ENCODE results near the gene BCL2L12.

The BCL2L12 gene

DNA sequence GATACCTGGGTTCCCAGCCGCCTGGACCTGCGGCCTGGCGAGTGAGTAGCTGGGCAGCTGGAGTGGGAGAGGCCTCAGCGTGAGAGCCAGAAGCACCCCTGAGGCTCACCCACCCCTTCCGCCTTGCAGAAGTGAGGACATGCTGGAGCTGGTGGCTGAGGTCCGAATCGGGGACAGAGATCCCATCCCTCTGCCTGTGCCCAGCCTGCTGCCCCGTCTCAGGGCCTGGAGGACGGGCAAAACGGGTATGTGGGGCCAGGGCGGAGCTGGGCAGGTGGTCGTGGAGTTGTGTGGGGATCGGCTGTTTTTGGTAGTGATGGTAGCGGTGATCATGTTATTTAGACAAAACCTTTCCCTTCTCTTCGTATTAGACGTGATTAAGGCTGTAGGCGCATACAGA is 19.1 kb upstream of the BCL2L12 start:
- H3K27ac ChIP-seq: no peak overlapping the region
- DNase-seq: no peak
- H3K4me3 ChIP-seq (ENCODE audit: low read depth, low read length): no peak overlapping the region
- no peaks in the 10 kb centered on the region for H3K27me3 ChIP-seq (replicated peaks)
- in situ Hi-C loops (cut with HindIII; ENCODE audit: low pct_ligation_motif_present, low sequenced_read_pairs): no loop called here
- H3K36me3 ChIP-seq (replicated peaks): peaks cover 43% of the 10 kb centered on the region
- TF ChIP-seq, protein P1, sequence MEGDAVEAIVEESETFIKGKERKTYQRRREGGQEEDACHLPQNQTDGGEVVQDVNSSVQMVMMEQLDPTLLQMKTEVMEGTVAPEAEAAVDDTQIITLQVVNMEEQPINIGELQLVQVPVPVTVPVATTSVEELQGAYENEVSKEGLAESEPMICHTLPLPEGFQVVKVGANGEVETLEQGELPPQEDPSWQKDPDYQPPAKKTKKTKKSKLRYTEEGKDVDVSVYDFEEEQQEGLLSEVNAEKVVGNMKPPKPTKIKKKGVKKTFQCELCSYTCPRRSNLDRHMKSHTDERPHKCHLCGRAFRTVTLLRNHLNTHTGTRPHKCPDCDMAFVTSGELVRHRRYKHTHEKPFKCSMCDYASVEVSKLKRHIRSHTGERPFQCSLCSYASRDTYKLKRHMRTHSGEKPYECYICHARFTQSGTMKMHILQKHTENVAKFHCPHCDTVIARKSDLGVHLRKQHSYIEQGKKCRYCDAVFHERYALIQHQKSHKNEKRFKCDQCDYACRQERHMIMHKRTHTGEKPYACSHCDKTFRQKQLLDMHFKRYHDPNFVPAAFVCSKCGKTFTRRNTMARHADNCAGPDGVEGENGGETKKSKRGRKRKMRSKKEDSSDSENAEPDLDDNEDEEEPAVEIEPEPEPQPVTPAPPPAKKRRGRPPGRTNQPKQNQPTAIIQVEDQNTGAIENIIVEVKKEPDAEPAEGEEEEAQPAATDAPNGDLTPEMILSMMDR (IDR thresholded peaks at IDR 0.05; ENCODE audit: low read depth, low read length, missing control alignments): no peak

- in situ Hi-C loops (cut with HindIII; ENCODE audit: low pct_ligation_motif_present, low sequenced_read_pairs): no loop called here
- peaks cover 78% of the 10 kb centered on the region for H3K36me3 ChIP-seq (replicated peaks)
- no peak for DNase-seq
- no peak overlapping the region for H3K4me3 ChIP-seq (ENCODE audit: low read depth, low read length)
- TF ChIP-seq, protein P1 (IDR thresholded peaks at IDR 0.05; ENCODE audit: low read depth, low read length, missing control alignments): no peak
- H3K27me3 ChIP-seq (replicated peaks): no peaks in the 10 kb centered on the region
- H3K27ac ChIP-seq: no peak overlapping the region
These were observed 14.5 kb upstream of the BCL2L12 start for GRCh38 chr19:49651029-49651819.

DNA sequence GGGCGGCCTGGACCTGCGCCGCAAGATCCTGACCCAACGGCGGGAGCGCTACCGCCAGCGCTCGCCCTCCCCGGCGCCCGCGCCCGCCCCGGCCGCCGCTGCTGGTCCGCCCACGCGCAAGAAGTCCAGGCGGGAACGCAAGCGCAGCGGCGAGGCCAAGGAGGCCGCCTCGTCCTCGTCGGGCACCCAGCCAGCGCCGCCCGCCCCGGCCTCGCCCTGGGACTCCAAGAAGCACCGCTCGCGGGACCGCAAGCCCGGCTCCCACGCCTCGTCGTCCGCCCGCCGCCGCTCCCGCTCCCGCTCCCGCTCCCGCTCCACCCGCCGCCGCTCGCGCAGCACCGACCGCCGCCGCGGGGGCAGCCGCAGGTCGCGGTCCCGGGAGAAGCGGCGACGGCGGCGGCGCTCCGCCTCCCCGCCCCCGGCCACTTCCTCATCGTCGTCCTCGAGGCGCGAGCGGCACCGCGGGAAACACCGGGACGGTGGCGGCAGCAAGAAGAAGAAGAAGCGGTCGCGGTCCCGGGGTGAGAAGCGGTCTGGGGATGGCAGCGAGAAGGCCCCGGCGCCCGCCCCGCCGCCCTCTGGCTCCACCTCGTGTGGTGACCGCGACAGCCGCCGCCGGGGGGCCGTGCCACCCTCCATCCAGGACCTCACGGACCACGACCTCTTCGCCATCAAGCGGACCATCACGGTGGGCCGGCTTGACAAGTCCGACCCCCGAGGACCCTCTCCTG is 13.7 kb upstream of the BCL2L12 start:
- H3K27me3 ChIP-seq (replicated peaks): no peaks in the 10 kb centered on the region
- H3K4me3 ChIP-seq (ENCODE audit: low read depth, low read length): no peak overlapping the region
- peaks cover 78% of the 10 kb centered on the region for H3K36me3 ChIP-seq (replicated peaks)
- in situ Hi-C loops (cut with HindIII; ENCODE audit: low pct_ligation_motif_present, low sequenced_read_pairs): no loop called here
- no peak for DNase-seq
- H3K27ac ChIP-seq: no peak overlapping the region
- TF ChIP-seq, protein P1 (IDR thresholded peaks at IDR 0.05; ENCODE audit: low read depth, low read length, missing control alignments): no peak

- Histone ChIP-seq H3K27ac (no peak overlapping the region), H3K27me3 (replicated peaks) (no peaks in the 10 kb centered on the region), H3K36me3 (replicated peaks) (peaks cover 76% of the 10 kb centered on the region), H3K4me3 (ENCODE audit: low read depth, low read length) (no peak overlapping the region)
- in situ Hi-C loops (cut with HindIII; ENCODE audit: low pct_ligation_motif_present, low sequenced_read_pairs): no loop called here
- no peak for DNase-seq
- TF ChIP-seq, protein P1 (IDR thresholded peaks at IDR 0.05; ENCODE audit: low read depth, low read length, missing control alignments): no peak
These were observed 12.9 kb upstream of the BCL2L12 start for GRCh38 chr19:49652551-49653465.

DNA sequence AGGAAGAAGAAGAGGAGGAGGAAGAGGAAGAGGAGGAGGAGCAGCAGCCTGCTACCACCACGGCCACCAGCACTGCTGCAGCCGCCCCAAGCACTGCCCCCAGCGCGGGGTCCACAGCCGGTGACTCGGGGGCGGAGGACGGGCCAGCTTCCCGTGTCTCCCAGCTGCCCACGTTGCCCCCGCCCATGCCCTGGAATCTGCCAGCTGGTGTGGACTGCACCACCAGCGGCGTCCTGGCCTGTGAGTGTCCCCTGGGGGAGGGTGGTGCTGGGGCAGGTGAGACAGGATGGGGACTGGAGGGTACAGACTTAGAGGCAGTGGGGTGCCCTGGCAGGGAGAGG is 12.3 kb upstream of the BCL2L12 start:
- Histone ChIP-seq H3K36me3 (replicated peaks) (peaks cover 76% of the 10 kb centered on the region), H3K4me3 (ENCODE audit: low read depth, low read length) (no peak overlapping the region), H3K27ac (no peak overlapping the region), H3K27me3 (replicated peaks) (no peaks in the 10 kb centered on the region)
- TF ChIP-seq, protein P1 (IDR thresholded peaks at IDR 0.05; ENCODE audit: low read depth, low read length, missing control alignments): no peak
- DNase-seq: no peak
- in situ Hi-C loops (cut with HindIII; ENCODE audit: low pct_ligation_motif_present, low sequenced_read_pairs): no loop called here

All from brain microvascular endothelial cell (primary cell).